ENCODE results near the gene GNB1.

DNA sequence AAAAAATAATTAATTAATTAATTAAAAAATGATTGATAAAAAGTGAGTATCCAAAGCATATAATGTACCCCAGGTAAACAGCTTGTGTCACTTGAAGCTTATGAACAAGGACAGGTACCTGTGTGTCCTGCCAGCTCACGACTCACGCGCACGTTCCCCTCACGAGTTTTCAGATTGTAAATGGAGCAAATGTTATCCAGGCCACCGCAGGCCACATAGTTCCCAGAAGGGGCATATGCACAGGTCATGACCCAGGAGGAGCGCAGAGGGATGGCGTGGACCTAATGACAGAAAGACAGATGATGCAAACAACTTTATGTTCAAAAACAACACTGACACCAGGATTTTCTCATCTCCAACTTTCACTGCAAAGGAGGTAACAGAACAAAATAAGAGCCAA lies 86.6 kb downstream of the GNB1 start:
- TF ChIP-seq, protein P1, sequence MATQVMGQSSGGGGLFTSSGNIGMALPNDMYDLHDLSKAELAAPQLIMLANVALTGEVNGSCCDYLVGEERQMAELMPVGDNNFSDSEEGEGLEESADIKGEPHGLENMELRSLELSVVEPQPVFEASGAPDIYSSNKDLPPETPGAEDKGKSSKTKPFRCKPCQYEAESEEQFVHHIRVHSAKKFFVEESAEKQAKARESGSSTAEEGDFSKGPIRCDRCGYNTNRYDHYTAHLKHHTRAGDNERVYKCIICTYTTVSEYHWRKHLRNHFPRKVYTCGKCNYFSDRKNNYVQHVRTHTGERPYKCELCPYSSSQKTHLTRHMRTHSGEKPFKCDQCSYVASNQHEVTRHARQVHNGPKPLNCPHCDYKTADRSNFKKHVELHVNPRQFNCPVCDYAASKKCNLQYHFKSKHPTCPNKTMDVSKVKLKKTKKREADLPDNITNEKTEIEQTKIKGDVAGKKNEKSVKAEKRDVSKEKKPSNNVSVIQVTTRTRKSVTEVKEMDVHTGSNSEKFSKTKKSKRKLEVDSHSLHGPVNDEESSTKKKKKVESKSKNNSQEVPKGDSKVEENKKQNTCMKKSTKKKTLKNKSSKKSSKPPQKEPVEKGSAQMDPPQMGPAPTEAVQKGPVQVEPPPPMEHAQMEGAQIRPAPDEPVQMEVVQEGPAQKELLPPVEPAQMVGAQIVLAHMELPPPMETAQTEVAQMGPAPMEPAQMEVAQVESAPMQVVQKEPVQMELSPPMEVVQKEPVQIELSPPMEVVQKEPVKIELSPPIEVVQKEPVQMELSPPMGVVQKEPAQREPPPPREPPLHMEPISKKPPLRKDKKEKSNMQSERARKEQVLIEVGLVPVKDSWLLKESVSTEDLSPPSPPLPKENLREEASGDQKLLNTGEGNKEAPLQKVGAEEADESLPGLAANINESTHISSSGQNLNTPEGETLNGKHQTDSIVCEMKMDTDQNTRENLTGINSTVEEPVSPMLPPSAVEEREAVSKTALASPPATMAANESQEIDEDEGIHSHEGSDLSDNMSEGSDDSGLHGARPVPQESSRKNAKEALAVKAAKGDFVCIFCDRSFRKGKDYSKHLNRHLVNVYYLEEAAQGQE (IDR thresholded peaks at IDR 0.05; ENCODE audit: low read depth, low read length) = no peak
- no peak for TF ChIP-seq TAF1 (IDR thresholded peaks at IDR 0.05; ENCODE audit: borderline replicate concordance, low read depth, low read length)
- TF ChIP-seq, protein P2, sequence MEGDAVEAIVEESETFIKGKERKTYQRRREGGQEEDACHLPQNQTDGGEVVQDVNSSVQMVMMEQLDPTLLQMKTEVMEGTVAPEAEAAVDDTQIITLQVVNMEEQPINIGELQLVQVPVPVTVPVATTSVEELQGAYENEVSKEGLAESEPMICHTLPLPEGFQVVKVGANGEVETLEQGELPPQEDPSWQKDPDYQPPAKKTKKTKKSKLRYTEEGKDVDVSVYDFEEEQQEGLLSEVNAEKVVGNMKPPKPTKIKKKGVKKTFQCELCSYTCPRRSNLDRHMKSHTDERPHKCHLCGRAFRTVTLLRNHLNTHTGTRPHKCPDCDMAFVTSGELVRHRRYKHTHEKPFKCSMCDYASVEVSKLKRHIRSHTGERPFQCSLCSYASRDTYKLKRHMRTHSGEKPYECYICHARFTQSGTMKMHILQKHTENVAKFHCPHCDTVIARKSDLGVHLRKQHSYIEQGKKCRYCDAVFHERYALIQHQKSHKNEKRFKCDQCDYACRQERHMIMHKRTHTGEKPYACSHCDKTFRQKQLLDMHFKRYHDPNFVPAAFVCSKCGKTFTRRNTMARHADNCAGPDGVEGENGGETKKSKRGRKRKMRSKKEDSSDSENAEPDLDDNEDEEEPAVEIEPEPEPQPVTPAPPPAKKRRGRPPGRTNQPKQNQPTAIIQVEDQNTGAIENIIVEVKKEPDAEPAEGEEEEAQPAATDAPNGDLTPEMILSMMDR (IDR thresholded peaks at IDR 0.05) = no peak
- no peak for TF ChIP-seq POLR2AphosphoS5 (IDR thresholded peaks at IDR 0.05; ENCODE audit: low read depth, low read length)
